Progenitor cell of endocrine pancreas (in vitro differentiated cells): ENCODE data around the gene TFEB. TPM values are rescaled to one million over a fixed set of nuclear protein-coding genes. Genes with fewer than 3 reads are reported as not detected.

ENCODE experiments used
- DNase-seq: peaks from one replicate; pipeline ENCODE4 v3.0.0; 2021; ENCODE audit warnings: low spot score; ENCODE audit not compliant: unreplicated experiment
- H3K27ac Mint-ChIP-seq: 2 replicates; pipeline ENCODE4 v1.8.0; 2021; ENCODE audit warnings: mild to moderate bottlenecking, moderate library complexity, mixed read lengths
- H3K27me3 Mint-ChIP-seq: 2 replicates; pipeline ENCODE4 v1.8.0; 2021; ENCODE audit warnings: mixed read lengths
- H3K36me3 Mint-ChIP-seq: 2 replicates; pipeline ENCODE4 v1.8.0; 2022; ENCODE audit warnings: mixed read lengths; ENCODE audit not compliant: insufficient read depth
- H3K4me1 Mint-ChIP-seq: 2 replicates; pipeline ENCODE4 v1.8.0; 2021; ENCODE audit warnings: low read depth, mixed read lengths
- H3K4me3 Mint-ChIP-seq: 2 replicates; pipeline ENCODE4 v1.8.0; 2021; ENCODE audit warnings: low read depth, mild to moderate bottlenecking, moderate library complexity, mixed read lengths
- H3K9me3 Mint-ChIP-seq: 2 replicates; pipeline ENCODE4 v1.8.0; 2021; ENCODE audit warnings: low read depth, mixed read lengths
- CTCF ChIP-seq: fragments of 200-600 bp; sonication (generic); IDR thresholded peaks from one replicate; pipeline ENCODE4 v1.5.0; 2021; ENCODE audit warnings: antibody characterized with exemption, mild to moderate bottlenecking; ENCODE audit not compliant: unreplicated experiment
- total RNA-seq: library from RNA; stranded (reverse); gene quantifications from 2 replicates; pipeline ENCODE4 v1.2.1, GENCODE V29; 2021

The TFEB gene
- total RNA-seq, 1 donor from 2014 or later, result 0.48 TPM

GRCh38 chr6:41758641-41759035, 23.2 kb upstream of the TFEB start:
- Mint-ChIP-seq H3K27me3 (peaks cover 15% of the 10 kb centered on the region), H3K4me1 (no peaks in the 10 kb centered on the region), H3K4me3 (no peak overlapping the region), H3K36me3 (no peaks in the 10 kb centered on the region), H3K27ac (no peak overlapping the region), H3K9me3 (no peaks in the 10 kb centered on the region)
- no peak for TF ChIP-seq CTCF
- DNase-seq, result no peak

GRCh38 chr6:41757931-41758640, 22.7 kb upstream of the TFEB start:
- no peak for DNase-seq
- Mint-ChIP-seq H3K36me3 (no peaks in the 10 kb centered on the region), H3K27me3 (peaks cover 17% of the 10 kb centered on the region), H3K4me3 (no peak overlapping the region), H3K9me3 (no peaks in the 10 kb centered on the region), H3K27ac (no peak overlapping the region), H3K4me1 (no peaks in the 10 kb centered on the region)
- TF ChIP-seq CTCF, result no peak

GRCh38 chr6:41757271-41757670, 21.9 kb upstream of the TFEB start:
- no peak overlapping the region for H3K27ac Mint-ChIP-seq
- H3K4me3 Mint-ChIP-seq, result no peak overlapping the region
- no peaks in the 10 kb centered on the region for H3K36me3 Mint-ChIP-seq
- DNase-seq, result no peak
- no peaks in the 10 kb centered on the region for H3K4me1 Mint-ChIP-seq
- H3K9me3 Mint-ChIP-seq, result no peaks in the 10 kb centered on the region
- TF ChIP-seq CTCF, result no peak
- H3K27me3 Mint-ChIP-seq, result peaks cover 18% of the 10 kb centered on the region

GRCh38 chr6:41756354-41756753, 20.9 kb upstream of the TFEB start:
- Mint-ChIP-seq H3K4me1 (no peaks in the 10 kb centered on the region), H3K36me3 (no peaks in the 10 kb centered on the region), H3K27me3 (peaks cover 16% of the 10 kb centered on the region), H3K9me3 (no peaks in the 10 kb centered on the region), H3K27ac (no peak overlapping the region), H3K4me3 (no peak overlapping the region)
- DNase-seq, result no peak
- no peak for TF ChIP-seq CTCF

GRCh38 chr6:41755895-41756294, 20.5 kb upstream of the TFEB start:
- H3K27ac Mint-ChIP-seq, result no peak overlapping the region
- TF ChIP-seq CTCF, result no peak
- no peaks in the 10 kb centered on the region for H3K36me3 Mint-ChIP-seq
- peaks cover 14% of the 10 kb centered on the region for H3K27me3 Mint-ChIP-seq
- H3K4me3 Mint-ChIP-seq, result no peak overlapping the region
- H3K9me3 Mint-ChIP-seq, result no peaks in the 10 kb centered on the region
- no peaks in the 10 kb centered on the region for H3K4me1 Mint-ChIP-seq
- DNase-seq, result no peak
